ENCODE measurements around the gene FBN3.
"Not testable (repeated sequence)": the region's sequence is repeated elsewhere in the genome, so short reads cannot be mapped to it uniquely, and the experiment has no call there.

FBN3 gene

GRCh38 chr19:8110931-8111330, 38.5 kb downstream of the FBN3 start:
- no peak for TF ChIP-seq CTCF (IDR thresholded peaks at IDR 0.05; ENCODE audit: borderline replicate concordance, insufficient read depth, low read depth, low read length)
- no peak overlapping the region for H3K4me3 ChIP-seq (ENCODE audit: low read depth, low read length)

GRCh38 chr19:8109890-8110662, 39.3 kb downstream of the FBN3 start:
- TF ChIP-seq CTCF (IDR thresholded peaks at IDR 0.05; ENCODE audit: borderline replicate concordance, insufficient read depth, low read depth, low read length), result no peak
- no peak overlapping the region for H3K4me3 ChIP-seq (ENCODE audit: low read depth, low read length)

GRCh38 chr19:8109455-8109854, 39.9 kb downstream of the FBN3 start:
- TF ChIP-seq CTCF (IDR thresholded peaks at IDR 0.05; ENCODE audit: borderline replicate concordance, insufficient read depth, low read depth, low read length), result no peak
- no peak overlapping the region for H3K4me3 ChIP-seq (ENCODE audit: low read depth, low read length)

GRCh38 chr19:8108560-8109445, 40.6 kb downstream of the FBN3 start:
- H3K4me3 ChIP-seq (ENCODE audit: low read depth, low read length), result no peak overlapping the region
- no peak for TF ChIP-seq CTCF (IDR thresholded peaks at IDR 0.05; ENCODE audit: borderline replicate concordance, insufficient read depth, low read depth, low read length)

- no peak for TF ChIP-seq CTCF (IDR thresholded peaks at IDR 0.05; ENCODE audit: borderline replicate concordance, insufficient read depth, low read depth, low read length)
- H3K4me3 ChIP-seq (ENCODE audit: low read depth, low read length), result no peak overlapping the region
These were observed 42.0 kb downstream of the FBN3 start for GRCh38 chr19:8107301-8107903.

- no peak for TF ChIP-seq CTCF (IDR thresholded peaks at IDR 0.05; ENCODE audit: borderline replicate concordance, insufficient read depth, low read depth, low read length)
- H3K4me3 ChIP-seq (ENCODE audit: low read depth, low read length), result no peak overlapping the region
These were observed 43.9 kb downstream of the FBN3 start for GRCh38 chr19:8105471-8105870.

- H3K4me3 ChIP-seq (ENCODE audit: low read depth, low read length), result not testable (repeated sequence)
These were observed 47.5 kb downstream of the FBN3 start for GRCh38 chr19:8101910-8102309.
